DMS114 treated with DMSO at 0.1 percent for 48 hours (cell line): ENCODE measurements around the gene IER2.
"Not testable (repeated sequence)": the region's sequence is repeated elsewhere in the genome, so short reads cannot be mapped to it uniquely, and the experiment has no call there.

Source experiments
- DNase-seq: peaks from one replicate; lab custom pipeline; 2025; ENCODE audit not compliant: unreplicated experiment; lab: John Stamatoyannopoulos, UW

Gene IER2

GRCh38 chr19:13162724-13163608 lies 12.8 kb downstream of the IER2 start:
- DNase-seq, result peak; percentile 92

DNA sequence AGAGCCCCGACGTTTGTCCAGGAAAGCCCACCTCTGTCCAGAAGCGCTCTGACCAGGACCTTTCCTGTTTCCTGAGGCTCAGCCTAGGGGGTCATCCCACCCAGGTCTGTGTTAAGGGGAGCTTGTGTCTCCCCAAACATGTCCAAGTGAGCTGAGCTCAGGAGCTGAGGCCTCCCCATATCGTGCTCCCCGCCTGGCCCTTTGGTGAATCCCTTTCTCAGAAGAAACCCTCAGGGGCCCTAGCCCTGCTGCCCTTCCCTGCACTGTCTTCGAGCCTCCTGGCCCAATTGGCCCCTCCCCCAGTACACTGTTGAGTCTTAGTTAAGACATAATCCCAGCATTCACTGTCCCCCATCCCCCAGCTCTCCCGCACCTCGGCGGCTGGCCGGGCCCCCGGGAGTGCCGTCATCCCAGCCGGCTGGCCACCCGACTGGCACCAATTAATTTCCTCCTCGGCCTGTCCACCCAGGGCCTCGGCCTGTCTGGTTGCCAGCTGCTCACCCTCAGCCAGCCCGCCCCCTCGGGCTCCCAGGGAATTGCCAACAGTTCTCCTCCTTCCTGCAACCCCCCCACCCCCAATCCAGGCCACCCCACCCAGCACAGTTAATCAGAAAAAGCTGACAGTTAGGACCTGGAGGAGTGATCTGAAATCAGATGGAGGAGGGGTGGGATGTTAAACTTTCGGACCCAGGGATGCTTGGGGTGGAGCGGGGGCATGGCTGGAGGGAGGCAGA lies 13.6 kb downstream of the IER2 start:
- DNase-seq, result no peak

GRCh38 chr19:13164343-13165161 lies 14.3 kb downstream of the IER2 start:
- no peak for DNase-seq

DNA sequence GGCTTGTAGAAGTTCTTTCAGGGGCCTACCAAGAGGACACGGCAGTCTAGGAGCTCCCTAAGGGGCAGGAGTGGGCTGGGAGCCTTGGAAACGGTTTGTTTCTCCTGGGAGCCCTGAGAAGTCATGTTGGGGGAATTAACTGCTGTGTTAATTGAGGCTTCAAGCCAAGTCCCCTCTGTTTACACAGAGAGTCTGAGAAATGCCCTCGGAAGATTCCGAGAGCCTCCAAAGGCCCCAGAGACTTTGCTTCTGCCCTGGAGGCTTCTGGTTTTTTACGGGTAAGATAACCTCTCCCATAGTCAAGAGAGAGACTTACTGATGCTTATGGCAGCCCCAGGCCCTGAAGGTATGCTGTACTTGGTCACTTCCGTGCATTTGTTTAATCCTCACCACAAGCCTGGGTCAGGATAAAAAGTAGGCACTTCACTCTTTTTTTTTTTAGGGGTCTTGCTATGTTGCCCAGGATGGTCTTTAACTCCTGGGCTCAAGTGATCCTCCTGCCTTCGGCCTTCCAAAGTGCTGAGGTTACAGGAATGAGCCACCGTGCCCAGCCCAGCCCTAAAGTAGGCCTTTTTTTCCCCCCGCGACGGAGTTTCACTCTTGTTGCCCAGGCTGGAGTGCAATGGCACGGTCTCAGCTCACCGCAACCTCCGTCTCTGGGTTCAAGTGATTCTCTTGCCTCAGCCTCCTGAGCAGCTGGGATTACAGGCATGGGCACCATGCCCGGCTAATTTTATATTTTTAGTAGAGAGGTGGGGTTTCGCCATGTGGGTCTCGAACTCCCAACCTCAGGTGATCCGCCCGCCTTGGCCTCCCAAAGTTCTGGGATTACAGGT lies 15.2 kb downstream of the IER2 start:
- no peak for DNase-seq

- not testable (repeated sequence) for DNase-seq
These were observed 15.9 kb downstream of the IER2 start for GRCh38 chr19:13166151-13166550.

- DNase-seq, result no peak
These were observed 19.6 kb downstream of the IER2 start for GRCh38 chr19:13169769-13170168.

DNA sequence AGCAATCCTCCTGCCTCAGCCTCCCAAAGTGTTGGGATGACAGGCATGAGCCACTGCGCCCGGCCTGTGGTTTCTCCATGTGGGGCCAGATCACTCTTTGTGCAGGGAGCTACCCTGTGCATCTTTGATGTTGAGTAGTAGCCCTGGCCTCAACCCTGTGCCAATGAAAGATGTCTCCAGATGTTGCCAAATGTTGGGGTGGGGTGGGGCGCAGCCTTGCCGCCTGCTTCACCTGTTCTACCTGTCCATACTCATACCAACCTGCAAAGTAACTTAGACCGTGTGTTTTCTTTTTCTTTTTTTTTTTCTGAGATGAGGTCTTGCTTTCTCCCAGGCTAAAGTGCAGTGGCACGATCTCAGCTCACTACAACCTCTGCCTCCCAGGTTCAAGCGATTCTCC lies 20.9 kb downstream of the IER2 start:
- no peak for DNase-seq

DNA sequence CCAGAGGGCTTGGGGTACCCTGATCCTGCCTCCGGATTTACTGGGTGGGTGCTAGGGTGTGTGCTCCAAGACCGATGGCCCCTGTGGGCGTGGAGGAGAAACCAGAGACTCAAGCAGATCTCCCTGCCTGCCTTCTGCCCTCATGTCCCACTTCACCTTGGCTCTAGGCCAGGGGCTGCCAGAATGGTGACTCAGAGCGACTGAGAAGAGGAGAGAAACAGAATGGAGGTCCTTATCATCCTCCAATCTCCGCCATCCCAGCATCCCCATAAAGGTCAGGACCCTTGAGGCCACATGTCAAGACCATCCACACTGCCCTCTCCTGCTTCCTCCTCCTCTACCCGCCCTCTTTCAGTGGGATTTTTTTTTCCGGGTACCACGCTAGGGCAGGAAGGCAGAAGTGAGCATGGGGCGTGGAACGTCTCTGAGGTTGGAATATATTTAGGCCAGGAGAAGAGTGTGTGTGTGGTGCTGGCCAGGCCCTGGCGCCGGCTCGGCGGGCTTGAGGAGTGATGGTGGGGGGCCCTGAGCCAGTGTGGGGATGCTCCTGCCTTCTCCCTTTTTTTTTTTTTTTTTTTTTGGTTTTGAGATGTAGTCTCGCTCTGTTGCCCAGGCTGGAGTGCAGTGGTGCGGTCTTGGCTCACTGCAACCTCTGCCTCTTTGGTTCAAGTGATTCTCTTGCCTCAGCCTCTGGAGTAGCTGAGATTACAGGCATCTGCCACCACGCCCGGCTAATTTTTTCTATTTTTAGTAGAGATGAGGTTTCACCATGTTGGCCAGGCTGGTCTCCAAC lies 22.3 kb downstream of the IER2 start:
- no peak for DNase-seq

DNA sequence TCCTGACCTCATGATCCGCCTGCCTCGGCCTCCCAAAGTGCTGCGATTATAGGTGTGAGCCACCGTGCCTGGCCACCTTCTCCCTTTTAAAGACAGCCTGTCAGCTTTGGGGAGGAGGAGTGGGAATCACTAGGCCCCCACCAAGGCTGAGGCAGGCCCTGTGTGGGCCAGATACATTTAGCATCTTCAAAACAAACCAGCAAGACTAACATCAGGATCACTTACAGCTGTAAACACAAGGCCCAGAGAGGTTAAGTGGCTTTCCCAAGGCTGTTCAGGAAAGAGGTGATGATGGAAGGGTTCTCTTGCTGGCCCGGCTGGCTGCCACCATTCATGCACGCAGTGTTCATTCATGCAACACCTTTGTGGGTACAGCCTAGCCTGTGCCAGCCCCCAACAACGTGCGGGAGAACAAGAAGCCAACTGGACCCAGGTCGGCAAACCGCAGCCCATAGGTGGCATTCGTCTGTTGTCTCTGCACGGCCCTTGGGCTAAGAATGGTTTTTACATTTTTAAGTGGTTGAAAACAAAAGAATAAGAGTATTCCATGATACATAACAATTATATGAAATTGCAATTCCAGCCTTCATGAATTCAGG lies 23.0 kb downstream of the IER2 start:
- no peak for DNase-seq

DNA sequence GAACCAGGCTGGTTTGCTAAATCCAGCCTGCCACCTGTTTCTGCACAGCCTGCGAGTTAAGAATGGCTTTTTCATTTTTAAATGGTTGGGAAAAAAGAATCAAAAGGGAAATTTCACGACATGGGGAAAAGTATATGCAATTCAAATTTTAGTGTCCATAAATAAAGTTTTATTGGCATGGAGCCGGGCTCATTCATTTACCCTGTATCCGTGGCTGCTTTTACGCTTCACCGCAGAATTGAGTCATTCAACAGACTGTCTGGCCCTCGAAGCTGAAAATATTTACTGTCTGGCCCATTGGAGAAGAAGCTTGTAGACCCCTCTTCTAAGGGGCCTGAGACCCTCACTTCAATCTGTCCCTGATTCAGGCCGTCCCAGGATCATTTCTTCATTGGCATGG lies 26.1 kb downstream of the IER2 start:
- no peak for DNase-seq

GRCh38 chr19:13177584-13177983 lies 27.4 kb downstream of the IER2 start:
- not testable (repeated sequence) for DNase-seq

- DNase-seq, result not testable (repeated sequence)
These were observed 28.1 kb downstream of the IER2 start for GRCh38 chr19:13178291-13178690.

DNA sequence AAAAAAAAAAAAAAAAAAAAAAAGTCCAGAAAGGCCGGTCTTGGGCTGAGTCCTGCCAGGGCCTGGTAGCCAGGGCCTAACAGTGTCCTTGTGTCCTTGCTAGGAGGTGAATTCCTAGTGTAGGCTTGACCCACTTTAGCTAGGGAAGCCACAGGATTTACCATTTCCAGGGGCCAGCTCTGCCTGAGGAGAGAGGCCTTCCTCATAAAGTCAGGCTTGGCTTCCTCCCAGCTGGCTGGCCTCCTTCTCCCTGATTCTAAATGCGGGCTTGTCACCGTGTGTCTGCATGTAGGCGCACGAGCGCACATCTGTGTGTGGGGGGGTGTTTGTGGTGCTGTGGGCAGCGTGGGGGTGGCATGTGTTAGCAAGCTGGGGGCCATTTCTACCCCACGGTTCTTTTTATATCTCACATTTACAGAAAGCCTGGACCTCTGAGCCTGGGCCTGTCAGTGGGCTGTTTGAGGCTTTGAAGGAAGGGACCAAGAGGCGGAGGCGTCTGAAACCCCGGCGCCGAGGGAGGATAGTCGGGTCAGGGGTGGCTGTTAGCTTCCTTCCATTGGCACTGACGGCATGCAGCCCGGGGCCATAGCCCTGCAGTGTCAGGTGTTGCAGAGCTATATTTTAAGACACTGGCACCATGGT lies 31.7 kb downstream of the IER2 start:
- no peak for DNase-seq

DNA sequence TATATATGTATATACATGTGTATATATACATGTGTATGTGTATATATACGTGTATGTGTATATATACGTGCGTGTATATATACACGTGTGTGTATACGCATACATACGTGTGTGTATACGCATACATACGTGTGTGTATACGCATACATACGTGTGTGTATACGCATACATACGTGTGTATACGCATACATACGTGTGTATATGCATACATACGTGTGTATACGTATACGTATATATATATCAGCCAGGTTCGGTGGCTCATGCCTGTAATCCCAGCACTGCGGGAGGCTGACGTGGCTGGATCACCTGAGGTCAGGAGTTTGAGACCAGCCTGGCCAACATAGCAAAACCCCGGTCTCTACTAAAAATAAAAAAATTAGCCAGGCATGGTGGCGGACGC lies 34.7 kb downstream of the IER2 start:
- DNase-seq, result not testable (repeated sequence)

DNA sequence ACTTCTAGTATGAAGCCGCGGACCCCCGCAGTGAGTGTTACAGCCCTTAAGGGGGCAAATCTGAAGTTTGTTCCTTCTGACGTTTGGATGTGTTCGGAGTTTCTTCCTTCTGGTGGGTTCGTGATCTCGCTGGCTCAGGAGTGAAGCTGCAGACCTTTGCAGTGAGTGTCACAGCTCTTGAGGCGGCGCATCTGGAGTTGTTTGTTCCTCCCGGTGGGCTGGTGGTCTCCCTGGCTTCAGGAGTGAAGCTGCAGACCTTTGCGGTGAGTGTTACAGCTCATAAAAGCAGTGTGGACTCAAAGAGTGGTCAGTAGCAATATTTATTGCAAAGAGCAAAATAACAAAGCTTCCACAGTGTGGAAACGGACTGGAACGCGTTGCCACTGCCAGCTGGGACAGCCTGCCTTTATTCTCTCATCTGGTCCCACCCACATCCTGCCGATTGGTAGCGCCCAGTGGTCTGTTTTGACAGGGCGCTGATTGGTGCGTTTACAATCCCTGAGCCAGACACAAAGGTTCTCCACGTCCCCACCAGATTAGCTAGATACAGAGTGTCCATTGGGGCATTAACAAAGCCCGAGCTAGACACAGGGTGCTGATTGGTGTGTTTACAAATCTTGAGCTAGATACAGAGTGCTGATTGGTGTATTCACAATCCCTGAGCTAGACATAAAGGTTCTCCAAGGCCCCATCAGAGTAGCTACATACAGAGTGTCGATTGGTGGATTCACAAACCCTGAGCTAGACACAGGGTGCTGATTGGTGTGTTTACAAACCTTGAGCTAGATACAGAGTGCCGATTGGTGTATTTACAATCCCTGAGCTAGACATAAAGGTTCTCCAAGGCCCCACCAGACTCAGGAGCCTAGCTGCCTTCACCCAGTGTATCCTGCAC lies 35.8 kb downstream of the IER2 start:
- not testable (repeated sequence) for DNase-seq

DNA sequence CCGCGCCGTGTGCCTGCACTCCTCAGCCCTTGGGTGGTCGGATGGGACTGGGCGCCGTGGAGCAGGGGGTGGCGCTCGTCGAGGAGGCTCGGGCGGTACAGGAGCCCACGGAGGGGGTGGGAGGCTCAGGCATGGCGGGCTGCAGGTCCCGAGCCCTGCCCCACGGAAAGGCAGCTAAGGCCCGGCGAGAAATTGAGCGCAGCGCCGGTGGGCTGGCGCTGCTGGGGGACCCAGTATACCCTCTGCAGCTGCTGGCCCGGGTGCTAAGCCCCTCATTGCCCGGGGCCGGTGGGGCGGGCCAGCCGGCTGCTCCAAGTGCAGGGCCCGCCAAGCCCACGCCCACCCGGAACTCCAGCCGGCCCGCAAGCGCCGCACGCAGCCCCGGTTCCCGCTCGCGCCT lies 36.5 kb downstream of the IER2 start:
- not testable (repeated sequence) for DNase-seq

DNA sequence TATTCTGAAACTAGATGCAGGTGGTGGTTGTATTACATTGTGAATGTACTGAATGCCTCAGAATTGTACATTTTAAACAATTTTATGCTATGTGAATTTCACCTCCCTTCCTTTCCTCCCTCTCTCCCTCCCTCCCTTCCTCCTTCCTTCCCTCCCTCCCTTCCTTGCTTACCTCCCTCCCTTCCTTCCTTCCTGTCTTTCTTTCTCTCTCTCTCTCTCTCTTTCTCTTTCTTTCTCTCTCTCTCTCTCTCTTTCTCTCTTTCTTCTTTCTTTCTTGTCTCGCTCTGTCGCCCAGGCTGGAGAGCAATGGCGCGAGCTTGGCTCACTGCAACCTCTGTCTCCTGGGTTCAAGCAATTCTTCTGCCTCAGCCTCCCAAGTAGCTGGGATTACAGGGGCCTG lies 37.2 kb downstream of the IER2 start:
- no peak for DNase-seq

- no peak for DNase-seq
These were observed 39.4 kb downstream of the IER2 start for GRCh38 chr19:13189600-13189999.
